ENCODE measurements around the gene ATF7.
"Not testable (repeated sequence)": the region's sequence is repeated elsewhere in the genome, so short reads cannot be mapped to it uniquely, and the experiment has no call there.

The ATF7 gene

GRCh38 chr12:53499266-53500141 lies 126.7 kb downstream of the ATF7 start, which contains the start of gene MAP3K12:
MAP3K12 (minus strand) TSS chr12:53499458; CDS start chr12:53487391, 12,067 bp downstream.
- peak; percentile 59 for DNase-seq

- no peak for DNase-seq
These were observed 127.9 kb downstream of the ATF7 start for GRCh38 chr12:53498235-53498630.

GRCh38 chr12:53497461-53497860 lies 128.7 kb downstream of the ATF7 start:
- no peak for DNase-seq

GRCh38 chr12:53496752-53497032 lies 129.5 kb downstream of the ATF7 start:
- no peak for DNase-seq

GRCh38 chr12:53495903-53496751 lies 130.1 kb downstream of the ATF7 start:
- DNase-seq, result no peak

GRCh38 chr12:53493610-53494391 lies 132.4 kb downstream of the ATF7 start:
- no peak for DNase-seq

GRCh38 chr12:53492830-53493609 lies 133.2 kb downstream of the ATF7 start:
- DNase-seq, result peak; percentile 77

- no peak for DNase-seq
These were observed 134.0 kb downstream of the ATF7 start for GRCh38 chr12:53492188-53492587.

GRCh38 chr12:53489242-53489864 lies 136.8 kb downstream of the ATF7 start:
- DNase-seq, result no peak

- no peak for DNase-seq
These were observed 139.3 kb downstream of the ATF7 start for GRCh38 chr12:53486736-53487487.

- DNase-seq, result no peak
These were observed 140.0 kb downstream of the ATF7 start for GRCh38 chr12:53485955-53486735.

- no peak for DNase-seq
These were observed 141.3 kb downstream of the ATF7 start for GRCh38 chr12:53484686-53485575.

- DNase-seq, result no peak
These were observed 142.2 kb downstream of the ATF7 start for GRCh38 chr12:53483979-53484377.

- no peak for DNase-seq
These were observed 142.8 kb downstream of the ATF7 start for GRCh38 chr12:53483225-53483978.

- DNase-seq, result no peak
These were observed 143.5 kb downstream of the ATF7 start for GRCh38 chr12:53482626-53483168.

- DNase-seq, result no peak
These were observed 144.1 kb downstream of the ATF7 start for GRCh38 chr12:53481939-53482586.

GRCh38 chr12:53481458-53481857 lies 144.7 kb downstream of the ATF7 start:
- not testable (repeated sequence) for DNase-seq

All from activated effector memory CD4-positive, alpha-beta T cell treated with Interleukin-2 at 50 U/mL for 16 hours (primary cell).